ENCODE data around the gene CSNK2A1. TPM values are rescaled to one million over a fixed set of nuclear protein-coding genes. Genes with fewer than 3 reads are reported as not detected.

The CSNK2A1 gene
- total RNA-seq, 4 donors from 2014 or later: 86.0 to 96.7 (median 90.3) TPM

DNA sequence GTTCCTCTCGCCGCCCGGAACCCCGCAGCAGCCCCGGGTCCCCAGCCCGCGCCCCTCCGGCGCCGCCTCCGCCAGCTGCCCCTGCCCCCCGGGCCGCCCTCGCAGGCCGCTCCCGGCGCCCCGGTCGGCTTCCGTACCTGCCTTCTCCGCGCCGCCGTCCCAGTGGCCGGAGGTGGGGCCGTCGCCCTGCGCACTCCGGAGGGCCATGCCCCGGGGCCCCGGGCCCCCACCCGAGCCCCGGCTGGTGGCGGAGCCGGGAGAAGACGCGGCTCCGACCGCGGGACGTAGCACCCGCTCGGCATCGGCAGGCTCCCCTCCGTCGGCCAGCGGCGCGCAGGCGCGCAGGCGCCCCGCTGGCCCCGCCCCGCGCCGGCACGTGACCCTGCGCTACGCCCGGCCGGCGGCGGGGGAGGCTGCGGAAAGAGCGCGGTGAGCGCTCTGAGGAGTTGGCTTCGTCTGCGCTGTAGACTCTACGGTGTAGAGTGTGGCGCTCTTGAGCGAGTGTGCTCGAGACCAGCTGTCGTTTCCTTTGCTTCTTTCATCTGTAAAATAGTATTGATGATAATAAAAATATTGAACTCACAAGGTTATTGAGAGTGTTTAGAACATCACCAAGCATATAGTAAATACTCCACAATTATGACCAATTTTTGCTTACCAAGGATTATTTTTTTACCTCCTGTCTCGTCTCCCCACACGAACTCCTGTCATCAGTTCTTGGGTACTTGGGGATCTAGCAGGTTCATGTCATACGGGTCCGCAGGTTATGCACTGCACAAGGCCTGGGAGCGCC lies 81.2 kb downstream of the CSNK2A1 start, which contains the start of gene TBC1D20:
Gene TBC1D20, minus strand, starts transcription at position 335 of the 793 bp plus-strand sequence. Its CDS starts 128 bp downstream, at position 207.
- intact Hi-C loops (cut with DNase I; ENCODE audit: low total_unique reads): no loop called here
- TF ChIP-seq POLR2A (IDR thresholded peaks at IDR 0.05): no peak
- TF ChIP-seq, protein P1, sequence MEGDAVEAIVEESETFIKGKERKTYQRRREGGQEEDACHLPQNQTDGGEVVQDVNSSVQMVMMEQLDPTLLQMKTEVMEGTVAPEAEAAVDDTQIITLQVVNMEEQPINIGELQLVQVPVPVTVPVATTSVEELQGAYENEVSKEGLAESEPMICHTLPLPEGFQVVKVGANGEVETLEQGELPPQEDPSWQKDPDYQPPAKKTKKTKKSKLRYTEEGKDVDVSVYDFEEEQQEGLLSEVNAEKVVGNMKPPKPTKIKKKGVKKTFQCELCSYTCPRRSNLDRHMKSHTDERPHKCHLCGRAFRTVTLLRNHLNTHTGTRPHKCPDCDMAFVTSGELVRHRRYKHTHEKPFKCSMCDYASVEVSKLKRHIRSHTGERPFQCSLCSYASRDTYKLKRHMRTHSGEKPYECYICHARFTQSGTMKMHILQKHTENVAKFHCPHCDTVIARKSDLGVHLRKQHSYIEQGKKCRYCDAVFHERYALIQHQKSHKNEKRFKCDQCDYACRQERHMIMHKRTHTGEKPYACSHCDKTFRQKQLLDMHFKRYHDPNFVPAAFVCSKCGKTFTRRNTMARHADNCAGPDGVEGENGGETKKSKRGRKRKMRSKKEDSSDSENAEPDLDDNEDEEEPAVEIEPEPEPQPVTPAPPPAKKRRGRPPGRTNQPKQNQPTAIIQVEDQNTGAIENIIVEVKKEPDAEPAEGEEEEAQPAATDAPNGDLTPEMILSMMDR (IDR thresholded peaks at IDR 0.05): no peak
- DNase-seq (ENCODE audit: low spot score in 2 of 2): peak; percentile 80 to 94
- 1 to 2% methylated on average over 36 to 39 of the region's 80 CpGs for WGBS, 2 donors
- H3K4me3 ChIP-seq (ENCODE audit: low read depth, poor library complexity, severe bottlenecking): peak within 1 kb of the TSS; percentile 90

DNA sequence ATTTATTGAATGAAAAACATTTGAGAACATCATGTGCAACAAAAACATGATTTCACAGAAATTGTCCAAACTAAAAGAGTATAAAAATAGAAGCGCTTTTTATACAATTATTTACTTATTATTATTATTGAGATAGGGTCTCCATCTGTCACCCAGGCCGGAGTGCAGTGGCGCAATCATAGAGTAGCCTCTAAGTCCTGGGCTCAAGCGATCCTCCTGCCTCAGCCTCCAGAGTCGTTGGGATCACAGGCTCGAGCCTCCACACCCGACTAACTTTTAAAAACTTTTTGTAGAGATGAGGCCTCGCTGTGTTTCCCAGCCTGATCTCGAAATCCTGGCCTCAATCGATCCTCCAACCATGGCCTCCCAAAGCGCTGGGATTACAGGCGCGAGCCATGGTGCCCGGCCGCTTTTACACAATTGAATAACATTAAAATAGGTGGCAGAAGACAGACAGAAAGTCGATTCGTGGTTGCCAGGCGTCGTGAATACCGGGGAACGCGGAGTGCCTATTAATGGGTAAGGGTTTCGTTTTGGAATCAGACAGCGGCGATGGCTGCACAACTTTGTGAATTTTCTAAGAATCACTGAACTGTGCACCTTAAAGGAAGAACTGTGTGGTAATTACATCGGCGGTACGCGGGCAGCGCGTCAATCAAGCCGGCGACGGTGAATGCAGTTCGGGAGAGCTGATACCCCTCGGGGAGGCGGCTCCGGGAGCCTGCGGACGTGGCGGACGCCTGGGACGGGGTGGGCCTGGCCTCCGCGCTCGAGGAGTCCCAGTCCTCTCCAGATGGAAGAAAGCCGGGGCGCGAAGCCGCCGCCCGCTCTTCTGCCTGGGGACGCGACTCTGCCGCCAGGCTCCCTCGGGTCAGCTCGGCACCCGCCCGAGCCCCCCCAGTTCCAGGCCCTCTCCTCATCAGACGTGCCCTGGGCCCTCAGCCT lies 82.1 kb downstream of the CSNK2A1 start:
- intact Hi-C loops (cut with DNase I; ENCODE audit: low total_unique reads): no loop called here

DNA sequence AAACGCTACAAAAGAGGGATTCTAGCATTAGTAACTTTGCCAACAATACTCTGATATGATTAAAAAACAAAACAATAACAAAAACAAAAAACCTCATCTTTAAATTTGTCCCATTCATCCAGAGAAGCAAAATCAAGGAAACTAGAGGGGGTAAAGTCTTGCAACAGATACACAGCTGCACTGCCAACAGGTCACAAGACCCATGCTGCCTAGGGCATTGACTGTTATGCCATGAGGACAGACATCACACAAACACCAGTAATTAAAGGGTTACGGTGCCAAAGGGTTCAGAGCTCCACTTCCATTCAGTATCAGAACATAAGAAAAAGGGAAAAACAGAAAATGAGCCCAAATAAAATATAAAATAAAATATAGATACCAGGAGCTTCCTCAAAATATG lies 82.9 kb downstream of the CSNK2A1 start:
- intact Hi-C loops (cut with DNase I; ENCODE audit: low total_unique reads): no loop called here
- 22 to 32% methylated on average over 2 of the region's 2 CpGs for WGBS, 2 donors
- TF ChIP-seq POLR2A (IDR thresholded peaks at IDR 0.05): no peak
- TF ChIP-seq, protein P1 (IDR thresholded peaks at IDR 0.05): peak in 1 of 3 donors; percentile 3
- H3K4me3 ChIP-seq (ENCODE audit: low read depth, poor library complexity, severe bottlenecking): no peak overlapping the region
- DNase-seq (ENCODE audit: low spot score in 2 of 2): peak; percentile 46 to 87

More for the DNA sequence above, 82.1 kb downstream of the CSNK2A1 start:
- 10 to 12% methylated on average over 36 to 46 of the region's 60 CpGs for WGBS, 2 donors
- TF ChIP-seq, protein P1 (IDR thresholded peaks at IDR 0.05): no peak
- no peak for TF ChIP-seq POLR2A (IDR thresholded peaks at IDR 0.05)
- peak; percentile 22 to 92 for DNase-seq (ENCODE audit: low spot score in 2 of 2)
- H3K4me3 ChIP-seq (ENCODE audit: low read depth, poor library complexity, severe bottlenecking): peak overlapping the region; percentile 90

DNA sequence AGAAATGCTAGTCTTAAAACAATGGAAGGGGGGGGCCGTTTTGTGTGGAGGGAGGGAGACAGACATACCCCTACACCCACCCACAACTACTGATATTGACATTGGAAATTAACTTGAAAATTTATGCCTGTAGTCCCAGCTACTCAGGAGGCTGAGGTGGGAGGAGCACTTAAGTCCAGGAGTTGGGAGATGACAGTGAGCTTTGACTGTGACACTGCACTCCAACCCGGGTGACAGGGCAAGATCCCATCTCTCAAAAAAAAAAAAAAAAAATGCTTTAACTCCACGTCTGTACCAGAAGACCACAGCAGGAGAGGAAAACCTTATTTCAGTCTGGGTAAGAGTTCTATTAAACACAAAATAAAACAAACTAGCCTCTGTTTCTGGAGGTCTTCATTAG lies 83.4 kb downstream of the CSNK2A1 start:
- intact Hi-C loops (cut with DNase I; ENCODE audit: low total_unique reads): no loop called here
- 26 to 30% methylated on average over 3 of the region's 3 CpGs for WGBS, 2 donors
- no peak overlapping the region for H3K4me3 ChIP-seq (ENCODE audit: low read depth, poor library complexity, severe bottlenecking)
- TF ChIP-seq, protein P1 (IDR thresholded peaks at IDR 0.05): no peak
- no peak for TF ChIP-seq POLR2A (IDR thresholded peaks at IDR 0.05)
- no peak for DNase-seq (ENCODE audit: low spot score in 2 of 2)

DNA sequence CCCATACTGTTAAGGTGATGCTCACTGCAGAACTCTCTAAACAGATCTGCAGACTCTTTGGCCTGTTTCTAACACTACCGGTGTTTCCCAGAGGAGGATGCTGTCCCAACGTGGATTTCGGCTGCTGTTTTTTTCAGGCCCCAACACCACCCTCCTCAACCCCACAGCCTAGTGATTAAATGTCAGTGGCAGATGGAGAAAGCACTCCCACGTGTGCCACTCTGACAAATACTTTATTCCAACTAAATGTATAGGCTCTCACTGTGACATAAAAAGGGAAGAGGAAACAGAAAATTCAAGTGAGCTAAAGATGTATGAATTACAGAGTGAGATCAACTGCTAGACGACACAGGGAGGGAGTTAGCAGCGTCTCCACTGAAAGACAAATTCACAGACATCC lies 84.8 kb downstream of the CSNK2A1 start:
- intact Hi-C loops (cut with DNase I; ENCODE audit: low total_unique reads): no loop called here
- TF ChIP-seq, protein P1 (IDR thresholded peaks at IDR 0.05): no peak
- no peak for TF ChIP-seq POLR2A (IDR thresholded peaks at IDR 0.05)
- H3K4me3 ChIP-seq (ENCODE audit: low read depth, poor library complexity, severe bottlenecking): no peak overlapping the region
- 51 to 61% methylated on average over 6 of the region's 6 CpGs for WGBS, 2 donors
- DNase-seq (ENCODE audit: low spot score in 2 of 2): no peak
